SK-N-SH (cell line): ENCODE measurements around the gene BCL2L13. TPM values are rescaled to one million over a fixed set of nuclear protein-coding genes. Genes with fewer than 3 reads are reported as not detected.

Experiments used
- CTCF ChIA-PET: fragments of 300-600, 350-600 bp; formaldehyde crosslinking; extraction: SDS; loops from one replicate; lab custom pipeline; 2021; lab: Yijun Ruan, JAX
- POLR2A ChIA-PET: fragments of 350-600 bp; sonication (Branson Sonifier 250); formaldehyde crosslinking; extraction: SDS; loops from one replicate; lab custom pipeline; 2020; ENCODE audit warnings: antibody characterized with exemption, inconsistent platforms; lab: Yijun Ruan, JAX
- DNase-seq: peaks from one replicate; pipeline ENCODE4 v3.0.0; 2012
- H2AFZ ChIP-seq: fragments of 200-600 bp; sonication (generic); 2 replicates; pipeline ENCODE4 v1.8.1; 2016; ENCODE audit warnings: antibody characterized with exemption, mild to moderate bottlenecking, low read depth
- H3F3A ChIP-seq: fragments of 200-600 bp; sonication (generic); replicated peaks from 2 replicates; pipeline ENCODE3; 2016; ENCODE audit warnings: antibody characterized with exemption, mild to moderate bottlenecking; ENCODE audit not compliant: insufficient read depth
- H3K27ac ChIP-seq, 2 experiments: fragments of 200-500 bp in 1 of 2; fragments of 200-600 bp in 1 of 2; sonication (Bioruptor generic) in 1 of 2; sonication (generic), shearing (Covaris generic) in 1 of 2; 2 replicates each; pipeline versions ENCODE4 v1.5.1 to v1.6.1; 2014 to 2016; ENCODE audit warnings: low read depth in 2 of 2, inconsistent platforms in 1 of 2, low read length in 1 of 2, mild to moderate bottlenecking in 1 of 2, mixed read lengths in 1 of 2
- H3K27me3 ChIP-seq: fragments of 200-600 bp; sonication (generic), shearing (Covaris generic); 2 replicates; pipeline ENCODE4 v1.6.1; 2016; ENCODE audit warnings: mixed run types; ENCODE audit not compliant: insufficient read depth
- H3K36me3 ChIP-seq, 2 experiments: fragments of 200-500 bp in 1 of 2; fragments of 200-600 bp in 1 of 2; sonication (Bioruptor generic) in 1 of 2; sonication (generic) in 1 of 2; replicated peaks in 1 of 2; 2 replicates each; pipeline versions ENCODE3 to v1.5.1; 2014 to 2016; ENCODE audit warnings: low read length in 1 of 2, mild to moderate bottlenecking in 1 of 2; ENCODE audit not compliant: insufficient read depth in 2 of 2, control insufficient read depth in 1 of 2
- H3K4me1 ChIP-seq, 2 experiments: fragments of 200-500 bp in 1 of 2; fragments of 200-600 bp in 1 of 2; sonication (Bioruptor generic) in 1 of 2; sonication (generic), shearing (Covaris generic) in 1 of 2; 2 replicates each; pipeline versions ENCODE4 v1.5.1 to v1.6.1; 2014 to 2016; ENCODE audit warnings: low read depth in 1 of 2, low read length in 1 of 2, mixed run types in 1 of 2; ENCODE audit not compliant: insufficient read depth in 2 of 2, control insufficient read depth in 1 of 2
- H3K4me2 ChIP-seq: fragments of 200-600 bp; sonication (generic), shearing (Covaris generic); 2 replicates; pipeline ENCODE4 v1.6.1; 2017; ENCODE audit warnings: mixed run types
- H3K4me3 ChIP-seq, 2 experiments: fragments of 200-500 bp in 1 of 2; fragments of 200-600 bp in 1 of 2; sonication (Bioruptor generic) in 1 of 2; sonication (generic), shearing (Covaris generic) in 1 of 2; 2 replicates each; pipeline versions ENCODE4 v1.5.1 to v1.8.1; 2014 to 2016; ENCODE audit warnings: low read depth in 2 of 2, inconsistent platforms in 1 of 2, low read length in 1 of 2, mild to moderate bottlenecking in 1 of 2, mixed read lengths in 1 of 2, moderate library complexity in 1 of 2
- H3K79me2 ChIP-seq: fragments of 200-600 bp; sonication (generic); 2 replicates; pipeline ENCODE4 v1.8.1; 2017; ENCODE audit warnings: mild to moderate bottlenecking; ENCODE audit not compliant: insufficient read depth
- H3K9ac ChIP-seq: fragments of 200-600 bp; sonication (generic); 2 replicates; pipeline ENCODE4 v1.6.1; 2017; ENCODE audit warnings: mixed run types
- H3K9me2 ChIP-seq: fragments of 200-600 bp; sonication (generic); 2 replicates; pipeline ENCODE4 v1.6.1; 2017; ENCODE audit warnings: mixed run types
- H3K9me3 ChIP-seq: fragments of 200-600 bp; sonication (generic); 2 replicates; pipeline ENCODE4 v1.6.1; 2017; ENCODE audit warnings: mixed run types, mild to moderate bottlenecking, moderate library complexity
- H4K20me1 ChIP-seq: fragments of 200-600 bp; sonication (generic); 2 replicates; pipeline ENCODE4 v1.6.1; 2017; ENCODE audit warnings: mild to moderate bottlenecking, mixed run types; ENCODE audit not compliant: insufficient read depth
- ELF1 ChIP-seq: IDR thresholded peaks from 2 replicates; pipeline ENCODE4 v1.4.0; 2012
- FOXM1 ChIP-seq: IDR thresholded peaks from 2 replicates; pipeline ENCODE4 v1.4.0; 2012; ENCODE audit warnings: low read depth, mild to moderate bottlenecking
- MXI1 ChIP-seq: IDR thresholded peaks from 2 replicates; pipeline ENCODE4 v1.6.1; 2012; ENCODE audit warnings: mild to moderate bottlenecking, low read depth, low read length, improper control_type of control experiment
- NFIC ChIP-seq: IDR thresholded peaks from 2 replicates; pipeline ENCODE4 v1.4.0; 2012; ENCODE audit warnings: borderline replicate concordance
- NRF1 ChIP-seq: IDR thresholded peaks from 2 replicates; pipeline ENCODE4 v1.6.1; 2012; ENCODE audit warnings: low read depth, mild to moderate bottlenecking, low read length
- POLR2AphosphoS5 ChIP-seq: IDR thresholded peaks from 2 replicates; pipeline ENCODE4 v1.6.1; 2012; ENCODE audit warnings: low read depth, low read length
- RAD21 ChIP-seq: IDR thresholded peaks from 2 replicates; pipeline ENCODE4 v1.6.1; 2012; ENCODE audit warnings: mild to moderate bottlenecking, low read length
- SMC3 ChIP-seq: IDR thresholded peaks from 2 replicates; pipeline ENCODE4 v1.6.1; 2012; ENCODE audit warnings: low read depth, low read length, improper control_type of control experiment
- TAF1 ChIP-seq: IDR thresholded peaks from 2 replicates; pipeline ENCODE4 v1.6.1; 2012; ENCODE audit warnings: low read depth, mild to moderate bottlenecking, low read length, moderate library complexity, borderline replicate concordance
- TCF12 ChIP-seq: IDR thresholded peaks from 2 replicates; pipeline ENCODE4 v1.4.0; 2012
- TEAD4 ChIP-seq: IDR thresholded peaks from 2 replicates; pipeline ENCODE4 v1.4.0; 2012; ENCODE audit warnings: mild to moderate bottlenecking, borderline replicate concordance; ENCODE audit not compliant: insufficient read depth
- YY1 ChIP-seq: IDR thresholded peaks from 2 replicates; pipeline ENCODE4 v1.4.0; 2012; ENCODE audit warnings: low read depth, mild to moderate bottlenecking
- WGBS: methylation state at CpG from one replicate; pipeline ENCODE4 v1.1.6; 2017; ENCODE audit warnings: low lambda C conversion rate; 5-methylcytosine and 5-hydroxymethylcytosine counted together
- polyA plus RNA-seq, 3 experiments: library from polyadenylated mRNA; depleted of rRNA; stranded (reverse); fragments of >200 nt; gene quantifications; 2 replicates each; pipeline ENCODE4 v1.2.3, GENCODE V29; 2012
- TF ChIP-seq, protein P1 (sequence below): fragments of 150-350 bp; IDR thresholded peaks from 2 replicates; pipeline ENCODE4 v1.6.1; 2017; ENCODE audit warnings: antibody characterized with exemption, low read length, low read depth, borderline replicate concordance
- TF ChIP-seq, protein P2 (sequence below): IDR thresholded peaks from 2 replicates; pipeline ENCODE4 v1.4.0; 2012; ENCODE audit warnings: low read depth
- TF ChIP-seq, protein P3 (sequence below): IDR thresholded peaks from 2 replicates; pipeline ENCODE4 v1.6.1; 2012; ENCODE audit warnings: mild to moderate bottlenecking, low read depth, low read length, moderate library complexity
- TF ChIP-seq, protein P4 (sequence below): fragments of 200-600 bp; sonication (generic); IDR thresholded peaks from 2 replicates; pipeline ENCODE4 v1.6.1; 2017; ENCODE audit warnings: antibody characterized with exemption, mild to moderate bottlenecking, moderate library complexity
- TF ChIP-seq, protein P5 (sequence below): fragments of 150-350 bp; IDR thresholded peaks from 2 replicates; pipeline ENCODE4 v1.6.1; 2016; ENCODE audit warnings: mild to moderate bottlenecking, low read depth, low read length

BCL2L13 gene
- polyA plus RNA-seq, 1 of the 3 experiments (the other 2 are of a cell fraction), result 37.1 TPM

DNA sequence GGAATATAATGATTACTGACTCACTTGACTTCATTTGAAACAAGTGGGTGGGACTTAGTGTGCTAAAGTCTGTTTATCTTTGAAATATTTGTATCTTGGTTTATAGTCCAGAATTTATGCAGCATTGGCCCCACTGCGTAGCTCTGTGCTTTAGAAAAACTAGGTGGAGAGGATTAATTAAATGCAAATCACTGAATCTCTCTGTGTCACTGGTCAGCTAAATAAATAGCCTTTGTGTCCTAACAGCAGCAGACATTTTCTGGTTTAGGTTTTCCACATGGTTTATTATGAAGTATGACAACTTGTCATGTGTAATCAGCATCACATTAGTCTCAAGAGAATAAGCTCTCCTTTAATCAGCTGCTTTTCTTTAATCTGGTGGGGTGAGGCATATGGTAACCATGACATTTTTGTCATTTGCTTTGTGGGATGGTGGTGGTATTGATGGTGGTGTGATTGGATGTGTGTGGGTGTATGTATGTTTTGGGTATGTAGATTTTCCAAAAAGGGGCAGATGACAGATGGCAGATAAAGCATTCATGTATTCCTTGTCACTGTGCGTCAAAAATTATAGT, 33.9 kb downstream of the BCL2L13 start (continued):
- TF ChIP-seq MXI1, result 0 out of 2 replicates have a peak, but pooled peaks have one; percentile 19
- TF ChIP-seq, all 33 proteins: peak for 10

DNA sequence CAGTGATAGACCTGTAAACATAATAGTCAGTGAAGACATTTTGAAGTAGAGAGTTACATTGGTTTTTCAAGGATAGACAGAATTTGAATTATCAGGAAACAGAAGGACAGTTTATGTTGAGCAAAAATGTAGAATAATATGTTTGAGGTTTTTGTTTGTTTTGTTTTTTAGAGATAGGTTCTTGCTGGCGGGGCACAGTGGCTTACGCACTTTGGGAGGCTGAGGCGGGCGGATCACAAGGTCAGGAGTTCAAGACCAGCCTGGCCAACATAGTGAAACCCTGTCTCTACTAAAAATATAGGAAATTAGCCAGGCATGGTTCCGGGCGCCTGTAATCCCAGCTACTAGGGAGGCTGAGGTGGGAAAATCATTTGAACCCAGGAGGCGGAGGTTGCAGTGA, 35.6 kb downstream of the BCL2L13 start:
- POLR2A ChIA-PET, result no interaction called here
- H3K36me3 ChIP-seq, result no peaks in the 10 kb centered on the region
- TF ChIP-seq ELF1 (no peak), POLR2AphosphoS5 (no peak), NFIC (no peak), YY1 (no peak), TAF1 (no peak)
- TF ChIP-seq, protein P1, sequence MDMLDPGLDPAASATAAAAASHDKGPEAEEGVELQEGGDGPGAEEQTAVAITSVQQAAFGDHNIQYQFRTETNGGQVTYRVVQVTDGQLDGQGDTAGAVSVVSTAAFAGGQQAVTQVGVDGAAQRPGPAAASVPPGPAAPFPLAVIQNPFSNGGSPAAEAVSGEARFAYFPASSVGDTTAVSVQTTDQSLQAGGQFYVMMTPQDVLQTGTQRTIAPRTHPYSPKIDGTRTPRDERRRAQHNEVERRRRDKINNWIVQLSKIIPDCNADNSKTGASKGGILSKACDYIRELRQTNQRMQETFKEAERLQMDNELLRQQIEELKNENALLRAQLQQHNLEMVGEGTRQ, result no peak
- TF ChIP-seq, protein P2, sequence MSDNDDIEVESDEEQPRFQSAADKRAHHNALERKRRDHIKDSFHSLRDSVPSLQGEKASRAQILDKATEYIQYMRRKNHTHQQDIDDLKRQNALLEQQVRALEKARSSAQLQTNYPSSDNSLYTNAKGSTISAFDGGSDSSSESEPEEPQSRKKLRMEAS, result no peak
- peaks cover 15% of the 10 kb centered on the region for H3F3A ChIP-seq
- H3K4me3 ChIP-seq, result no peak overlapping the region
- peak overlapping the region in 1 of 2 experiments; percentile 91; a peak in 2 of 4 replicates for H3K27ac ChIP-seq
- peaks cover 3 to 14% of the 10 kb centered on the region in 2 experiments for H3K4me1 ChIP-seq
- H4K20me1 ChIP-seq, result peaks cover 4% of the 10 kb centered on the region; the same call in 1 of the 2 replicates
- no peak overlapping the region for H3K4me2 ChIP-seq
- no peak overlapping the region for H2AFZ ChIP-seq
- CTCF ChIA-PET, result no interaction called here
- WGBS, result 96% methylated on average over 7 of the region's 7 CpGs
- no peaks in the 10 kb centered on the region for H3K9me3 ChIP-seq
- peaks cover 38% of the 10 kb centered on the region for H3K79me2 ChIP-seq
- no peaks in the 10 kb centered on the region for H3K9me2 ChIP-seq
- no peaks in the 10 kb centered on the region for H3K27me3 ChIP-seq
- DNase-seq, result no peak
- no peak overlapping the region for H3K9ac ChIP-seq

DNA sequence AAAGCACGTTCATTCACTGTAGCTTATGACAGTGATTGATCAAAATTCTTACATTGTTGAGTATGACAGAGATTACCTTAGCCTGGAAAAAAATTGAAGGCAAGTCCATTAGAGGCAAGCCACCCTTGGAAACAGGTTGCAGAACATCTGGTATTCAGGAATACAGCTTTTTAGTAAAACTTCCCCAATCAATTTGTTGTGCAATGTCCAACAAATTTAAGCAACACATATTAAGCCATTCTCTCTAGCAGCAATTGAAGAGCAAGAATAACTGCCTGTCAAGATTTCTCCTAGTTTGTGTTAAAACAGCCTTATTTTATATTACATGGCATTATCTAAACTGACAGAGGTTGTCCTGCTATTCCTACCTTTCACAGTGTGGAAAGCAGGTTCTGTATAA, 37.0 kb downstream of the BCL2L13 start:
- WGBS, result 100% methylated on average over 1 of the region's 1 CpG
- CTCF ChIA-PET, result no interaction called here
- peaks cover 44% of the 10 kb centered on the region for H3K79me2 ChIP-seq
- no peak for TF ChIP-seq RAD21
- TF ChIP-seq, protein P3, sequence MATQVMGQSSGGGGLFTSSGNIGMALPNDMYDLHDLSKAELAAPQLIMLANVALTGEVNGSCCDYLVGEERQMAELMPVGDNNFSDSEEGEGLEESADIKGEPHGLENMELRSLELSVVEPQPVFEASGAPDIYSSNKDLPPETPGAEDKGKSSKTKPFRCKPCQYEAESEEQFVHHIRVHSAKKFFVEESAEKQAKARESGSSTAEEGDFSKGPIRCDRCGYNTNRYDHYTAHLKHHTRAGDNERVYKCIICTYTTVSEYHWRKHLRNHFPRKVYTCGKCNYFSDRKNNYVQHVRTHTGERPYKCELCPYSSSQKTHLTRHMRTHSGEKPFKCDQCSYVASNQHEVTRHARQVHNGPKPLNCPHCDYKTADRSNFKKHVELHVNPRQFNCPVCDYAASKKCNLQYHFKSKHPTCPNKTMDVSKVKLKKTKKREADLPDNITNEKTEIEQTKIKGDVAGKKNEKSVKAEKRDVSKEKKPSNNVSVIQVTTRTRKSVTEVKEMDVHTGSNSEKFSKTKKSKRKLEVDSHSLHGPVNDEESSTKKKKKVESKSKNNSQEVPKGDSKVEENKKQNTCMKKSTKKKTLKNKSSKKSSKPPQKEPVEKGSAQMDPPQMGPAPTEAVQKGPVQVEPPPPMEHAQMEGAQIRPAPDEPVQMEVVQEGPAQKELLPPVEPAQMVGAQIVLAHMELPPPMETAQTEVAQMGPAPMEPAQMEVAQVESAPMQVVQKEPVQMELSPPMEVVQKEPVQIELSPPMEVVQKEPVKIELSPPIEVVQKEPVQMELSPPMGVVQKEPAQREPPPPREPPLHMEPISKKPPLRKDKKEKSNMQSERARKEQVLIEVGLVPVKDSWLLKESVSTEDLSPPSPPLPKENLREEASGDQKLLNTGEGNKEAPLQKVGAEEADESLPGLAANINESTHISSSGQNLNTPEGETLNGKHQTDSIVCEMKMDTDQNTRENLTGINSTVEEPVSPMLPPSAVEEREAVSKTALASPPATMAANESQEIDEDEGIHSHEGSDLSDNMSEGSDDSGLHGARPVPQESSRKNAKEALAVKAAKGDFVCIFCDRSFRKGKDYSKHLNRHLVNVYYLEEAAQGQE, result no peak
- TF ChIP-seq, protein P1, result no peak
- no peak for TF ChIP-seq NFIC
- no peak for TF ChIP-seq SMC3
- TF ChIP-seq, protein P4, sequence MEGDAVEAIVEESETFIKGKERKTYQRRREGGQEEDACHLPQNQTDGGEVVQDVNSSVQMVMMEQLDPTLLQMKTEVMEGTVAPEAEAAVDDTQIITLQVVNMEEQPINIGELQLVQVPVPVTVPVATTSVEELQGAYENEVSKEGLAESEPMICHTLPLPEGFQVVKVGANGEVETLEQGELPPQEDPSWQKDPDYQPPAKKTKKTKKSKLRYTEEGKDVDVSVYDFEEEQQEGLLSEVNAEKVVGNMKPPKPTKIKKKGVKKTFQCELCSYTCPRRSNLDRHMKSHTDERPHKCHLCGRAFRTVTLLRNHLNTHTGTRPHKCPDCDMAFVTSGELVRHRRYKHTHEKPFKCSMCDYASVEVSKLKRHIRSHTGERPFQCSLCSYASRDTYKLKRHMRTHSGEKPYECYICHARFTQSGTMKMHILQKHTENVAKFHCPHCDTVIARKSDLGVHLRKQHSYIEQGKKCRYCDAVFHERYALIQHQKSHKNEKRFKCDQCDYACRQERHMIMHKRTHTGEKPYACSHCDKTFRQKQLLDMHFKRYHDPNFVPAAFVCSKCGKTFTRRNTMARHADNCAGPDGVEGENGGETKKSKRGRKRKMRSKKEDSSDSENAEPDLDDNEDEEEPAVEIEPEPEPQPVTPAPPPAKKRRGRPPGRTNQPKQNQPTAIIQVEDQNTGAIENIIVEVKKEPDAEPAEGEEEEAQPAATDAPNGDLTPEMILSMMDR, result no peak
- TF ChIP-seq TCF12, result no peak
- TF ChIP-seq, protein P5, sequence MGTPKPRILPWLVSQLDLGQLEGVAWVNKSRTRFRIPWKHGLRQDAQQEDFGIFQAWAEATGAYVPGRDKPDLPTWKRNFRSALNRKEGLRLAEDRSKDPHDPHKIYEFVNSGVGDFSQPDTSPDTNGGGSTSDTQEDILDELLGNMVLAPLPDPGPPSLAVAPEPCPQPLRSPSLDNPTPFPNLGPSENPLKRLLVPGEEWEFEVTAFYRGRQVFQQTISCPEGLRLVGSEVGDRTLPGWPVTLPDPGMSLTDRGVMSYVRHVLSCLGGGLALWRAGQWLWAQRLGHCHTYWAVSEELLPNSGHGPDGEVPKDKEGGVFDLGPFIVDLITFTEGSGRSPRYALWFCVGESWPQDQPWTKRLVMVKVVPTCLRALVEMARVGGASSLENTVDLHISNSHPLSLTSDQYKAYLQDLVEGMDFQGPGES, result no peak
- no peak for TF ChIP-seq NRF1
- TF ChIP-seq ELF1, result no peak
- TF ChIP-seq TEAD4, result no peak
- no peak for TF ChIP-seq FOXM1

More for the DNA sequence above, 37.0 kb downstream of the BCL2L13 start:
- no peak for DNase-seq
- H3K4me3 ChIP-seq, result no peak overlapping the region
- POLR2A ChIA-PET, result no interaction called here
- no peaks in the 10 kb centered on the region for H3K9me3 ChIP-seq
- no peak overlapping the region for H2AFZ ChIP-seq
- peaks cover 15% of the 10 kb centered on the region for H3F3A ChIP-seq
- H3K27ac ChIP-seq, result no peak overlapping the region
- H3K36me3 ChIP-seq, result no peaks in the 10 kb centered on the region
- H3K4me1 ChIP-seq, result peaks cover 3 to 14% of the 10 kb centered on the region in 2 experiments
- no peaks in the 10 kb centered on the region for H3K9me2 ChIP-seq
- no peak overlapping the region for H3K9ac ChIP-seq
- no peak overlapping the region for H3K4me2 ChIP-seq
- no peaks in the 10 kb centered on the region for H3K27me3 ChIP-seq
- peaks cover 4% of the 10 kb centered on the region; the same call in 1 of the 2 replicates for H4K20me1 ChIP-seq
